ENCODE data around the gene SGIP1.
"Not testable (repeated sequence)": the region's sequence is repeated elsewhere in the genome, so short reads cannot be mapped to it uniquely, and the experiment has no call there.

Gene SGIP1

GRCh38 chr1:66791621-66792610 is 258.0 kb downstream of the SGIP1 start:
- Histone ChIP-seq H3K4me1 (ENCODE audit: insufficient read depth, low read length) (no peaks in the 10 kb centered on the region), H3K36me3 (ENCODE audit: insufficient read depth, low read length) (no peaks in the 10 kb centered on the region), H3K9ac (ENCODE audit: low read depth, low read length) (no peak overlapping the region), H3K9me3 (ENCODE audit: control insufficient read depth, insufficient read depth, low read length) (no peaks in the 10 kb centered on the region)

GRCh38 chr1:66795839-66796238 is 261.9 kb downstream of the SGIP1 start:
- not testable (repeated sequence) for H3K4me1 ChIP-seq (ENCODE audit: insufficient read depth, low read length); H3K9me3 ChIP-seq (ENCODE audit: control insufficient read depth, insufficient read depth, low read length); H3K9ac ChIP-seq (ENCODE audit: low read depth, low read length); H3K36me3 ChIP-seq (ENCODE audit: insufficient read depth, low read length)
